C4-2B (cell line): ENCODE measurements around the gene PLXDC2.

Experiments used
- ZFX ChIP-seq: fragments of 450-650 bp; IDR thresholded peaks from 2 replicates; pipeline ENCODE4 v1.6.1; 2017
- TF ChIP-seq, protein P1 (sequence below): fragments of 450-650 bp; conservative IDR thresholded peaks from 2 replicates; pipeline ENCODE4 v1.5.1; 2017; ENCODE audit warnings: mild to moderate bottlenecking

DNA sequence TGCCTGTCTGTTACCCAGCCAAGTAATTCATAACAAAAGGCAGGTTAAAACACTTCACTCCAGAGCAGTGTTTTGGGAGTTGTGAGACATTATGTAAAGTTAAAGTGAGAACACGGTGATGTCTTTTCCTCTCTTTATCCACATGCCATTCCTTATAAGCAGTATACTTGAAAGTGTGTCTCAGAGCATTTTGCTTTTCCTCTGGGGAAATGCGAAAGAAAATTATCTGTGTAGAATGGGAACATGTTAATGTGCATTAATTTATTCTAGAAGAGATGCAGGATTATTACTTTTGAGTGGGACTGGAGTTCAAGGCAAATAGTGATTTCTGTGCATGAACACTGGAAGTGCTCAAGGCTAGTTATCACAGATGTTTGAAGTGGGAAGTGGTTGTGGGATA, 170.4 kb downstream of the PLXDC2 start:
- TF ChIP-seq, protein P1, sequence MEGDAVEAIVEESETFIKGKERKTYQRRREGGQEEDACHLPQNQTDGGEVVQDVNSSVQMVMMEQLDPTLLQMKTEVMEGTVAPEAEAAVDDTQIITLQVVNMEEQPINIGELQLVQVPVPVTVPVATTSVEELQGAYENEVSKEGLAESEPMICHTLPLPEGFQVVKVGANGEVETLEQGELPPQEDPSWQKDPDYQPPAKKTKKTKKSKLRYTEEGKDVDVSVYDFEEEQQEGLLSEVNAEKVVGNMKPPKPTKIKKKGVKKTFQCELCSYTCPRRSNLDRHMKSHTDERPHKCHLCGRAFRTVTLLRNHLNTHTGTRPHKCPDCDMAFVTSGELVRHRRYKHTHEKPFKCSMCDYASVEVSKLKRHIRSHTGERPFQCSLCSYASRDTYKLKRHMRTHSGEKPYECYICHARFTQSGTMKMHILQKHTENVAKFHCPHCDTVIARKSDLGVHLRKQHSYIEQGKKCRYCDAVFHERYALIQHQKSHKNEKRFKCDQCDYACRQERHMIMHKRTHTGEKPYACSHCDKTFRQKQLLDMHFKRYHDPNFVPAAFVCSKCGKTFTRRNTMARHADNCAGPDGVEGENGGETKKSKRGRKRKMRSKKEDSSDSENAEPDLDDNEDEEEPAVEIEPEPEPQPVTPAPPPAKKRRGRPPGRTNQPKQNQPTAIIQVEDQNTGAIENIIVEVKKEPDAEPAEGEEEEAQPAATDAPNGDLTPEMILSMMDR = no peak
- TF ChIP-seq ZFX = no peak
